Embryonic facial prominence (tissue), 1 donor: ENCODE data around the gene SMG6.
"Not testable (repeated sequence)": the region's sequence is repeated elsewhere in the genome, so short reads cannot be mapped to it uniquely, and the experiment has no call there.

Experiments used
- DNase-seq: peaks from one replicate; pipeline ENCODE4 v3.0.0-alpha.2; 2016; ENCODE audit errors: extremely low spot score

SMG6 gene

DNA sequence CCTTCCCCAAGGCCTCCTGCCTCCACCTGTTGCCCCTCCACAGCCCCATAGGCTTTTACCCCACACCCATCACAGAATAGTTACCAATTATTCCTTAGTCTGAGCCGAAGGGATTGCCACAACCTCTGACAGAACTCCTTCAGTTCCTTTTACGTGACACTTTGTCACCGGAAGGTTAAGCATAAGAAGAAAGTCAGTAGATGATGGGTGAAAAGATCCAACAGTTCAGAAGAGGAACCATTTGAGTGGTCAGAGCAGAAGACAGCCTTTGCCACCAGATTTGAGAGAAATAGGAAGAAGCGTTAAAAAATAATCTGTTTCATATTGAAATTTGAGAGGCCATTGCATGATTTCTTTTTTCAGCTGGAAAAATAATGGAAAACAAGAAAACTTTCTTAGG lies 1.3 kb upstream of the SMG6 start:
- DNase-seq: no peak

DNA sequence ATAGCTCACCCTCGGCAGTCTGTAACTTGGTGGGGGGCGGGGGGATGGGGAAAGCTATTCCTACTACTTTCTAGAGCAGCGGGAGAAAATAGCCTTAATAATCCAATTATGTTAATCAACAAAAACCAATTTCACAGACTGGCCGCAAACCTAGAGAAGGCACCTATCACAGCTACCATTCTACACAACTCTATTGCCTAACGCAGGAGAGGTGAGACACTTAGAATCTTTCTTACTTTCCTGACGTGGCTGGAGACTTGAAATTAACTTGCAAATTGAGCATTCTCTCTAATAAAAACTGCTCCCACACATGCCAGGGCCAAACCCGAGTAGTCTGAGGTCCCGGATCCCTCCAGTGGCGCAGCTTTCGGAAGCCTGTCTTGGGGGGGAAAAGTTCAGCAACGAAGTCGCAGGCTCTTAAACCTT lies 794 bp downstream of the SMG6 start:
- no peak for DNase-seq

DNA sequence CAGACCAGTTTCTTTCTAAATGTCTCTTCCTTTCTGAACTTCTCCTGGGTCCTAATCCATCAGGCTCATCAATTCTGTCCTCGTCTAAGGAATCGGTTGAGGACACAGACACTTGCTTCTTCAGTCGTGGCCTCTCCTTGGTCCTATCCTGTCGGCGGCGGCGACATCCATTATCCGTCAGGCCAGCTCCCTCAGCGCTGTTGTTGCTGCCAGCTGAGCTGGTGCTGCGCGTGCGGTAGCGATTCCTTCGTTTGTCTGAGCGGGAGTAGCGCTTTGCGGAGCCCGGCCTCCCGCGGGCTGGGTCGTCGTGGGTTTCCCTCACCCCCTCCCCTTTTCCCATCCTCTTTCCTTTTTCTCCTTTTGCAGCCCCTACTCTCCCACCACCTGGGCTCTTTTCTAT lies 3.8 kb downstream of the SMG6 start:
- no peak for DNase-seq

DNA sequence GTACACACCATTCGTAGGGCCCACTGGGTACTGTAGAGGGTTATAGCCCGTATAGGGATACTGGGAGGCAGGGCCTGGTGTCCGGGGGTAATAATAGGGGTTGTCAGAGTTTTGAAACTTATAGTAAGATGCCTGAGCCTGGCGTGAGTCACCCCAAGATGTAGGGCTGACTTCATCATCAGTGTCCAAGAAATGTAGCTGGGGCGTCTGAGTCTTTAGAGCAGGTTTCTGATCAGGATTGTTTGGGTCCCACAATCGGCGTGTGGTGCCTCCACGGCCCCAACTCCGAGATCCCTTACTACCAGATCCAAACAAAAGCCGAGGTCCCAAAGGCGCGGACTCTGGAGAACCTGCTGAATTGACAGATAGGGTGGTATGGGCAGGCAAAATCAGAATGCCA lies 4.4 kb downstream of the SMG6 start:
- no peak for DNase-seq

DNA sequence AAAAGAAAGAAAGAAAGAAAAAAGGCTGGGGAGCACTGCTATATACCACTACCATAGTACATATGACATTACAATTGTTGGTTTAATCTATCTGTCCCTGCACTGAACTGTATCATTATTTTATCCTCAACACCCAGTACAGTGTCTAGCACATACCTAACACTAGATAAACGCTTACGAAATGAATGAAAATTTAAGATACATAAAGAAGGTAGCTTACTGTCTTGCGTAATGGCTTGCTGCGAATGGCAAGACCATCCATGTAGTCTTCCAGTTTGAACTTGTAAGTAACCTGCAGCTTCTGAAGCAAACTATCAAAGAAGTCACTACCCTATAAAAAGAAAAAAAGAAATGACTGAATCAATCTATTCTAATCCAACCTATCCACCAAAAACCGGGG lies 6.6 kb downstream of the SMG6 start:
- no peak for DNase-seq

DNA sequence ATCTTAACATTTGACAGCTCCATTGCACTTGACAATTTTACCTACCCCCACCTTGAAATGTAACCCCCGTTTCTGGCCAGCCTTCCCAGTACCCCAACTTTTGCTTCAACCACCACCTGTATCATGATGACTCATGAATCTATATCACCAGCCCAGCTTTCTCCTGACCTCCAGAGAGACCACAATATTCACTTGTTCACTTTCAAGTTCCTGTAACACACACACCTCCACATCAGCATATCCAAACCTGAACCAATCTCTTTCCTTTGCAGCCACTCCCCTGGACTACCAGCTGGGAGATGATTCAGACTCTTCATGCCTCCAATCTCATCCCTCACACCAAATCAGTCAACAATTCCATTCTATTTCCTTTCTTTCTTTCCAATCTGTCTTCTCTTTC lies 8.0 kb downstream of the SMG6 start:
- no peak for DNase-seq

DNA sequence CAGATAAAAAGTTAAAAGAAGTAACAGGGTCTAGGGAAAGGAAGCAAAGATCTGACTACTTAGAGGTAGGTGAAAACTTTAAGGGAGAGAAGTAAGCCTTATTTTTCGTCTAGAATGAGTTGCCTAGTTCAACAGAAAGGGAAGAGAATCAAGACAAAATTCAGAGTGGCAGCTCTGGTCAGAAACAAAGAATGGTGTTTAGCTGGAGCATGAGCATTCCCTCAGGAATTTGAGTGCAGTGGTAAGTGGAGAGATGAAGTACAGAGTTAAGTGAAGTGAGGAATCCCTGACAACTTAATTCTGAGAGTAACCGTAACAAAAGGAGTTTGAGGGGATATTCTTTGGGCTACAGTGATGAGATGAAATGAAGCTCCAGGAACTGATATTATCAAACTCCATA lies 11.5 kb downstream of the SMG6 start:
- DNase-seq: no peak

DNA sequence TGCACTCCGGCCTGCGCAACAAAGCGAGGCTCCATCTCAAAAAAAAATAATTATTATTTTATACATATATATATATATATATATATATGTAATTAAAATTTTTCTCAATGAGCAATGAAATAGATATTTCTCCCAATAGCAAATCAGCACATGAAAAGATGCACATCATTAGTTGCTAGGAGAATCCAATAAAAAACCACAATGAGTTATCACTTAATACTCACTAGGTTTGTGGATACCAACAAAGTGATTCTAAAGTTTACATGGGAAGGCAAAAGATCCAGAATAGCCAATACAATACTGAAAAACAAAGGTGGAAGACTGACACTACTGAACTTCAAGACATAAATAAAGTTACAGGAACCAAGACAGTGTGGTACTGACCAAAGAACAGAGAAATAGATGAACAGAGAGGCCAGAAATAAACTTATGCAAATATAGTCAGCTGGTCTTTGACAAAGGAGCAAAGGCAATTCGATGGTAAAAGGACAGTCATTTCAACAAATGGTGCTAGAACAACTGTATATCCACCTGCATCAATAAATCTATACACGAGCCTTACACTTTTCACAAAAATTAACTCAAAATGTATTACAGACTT lies 13.6 kb downstream of the SMG6 start:
- DNase-seq: no peak

DNA sequence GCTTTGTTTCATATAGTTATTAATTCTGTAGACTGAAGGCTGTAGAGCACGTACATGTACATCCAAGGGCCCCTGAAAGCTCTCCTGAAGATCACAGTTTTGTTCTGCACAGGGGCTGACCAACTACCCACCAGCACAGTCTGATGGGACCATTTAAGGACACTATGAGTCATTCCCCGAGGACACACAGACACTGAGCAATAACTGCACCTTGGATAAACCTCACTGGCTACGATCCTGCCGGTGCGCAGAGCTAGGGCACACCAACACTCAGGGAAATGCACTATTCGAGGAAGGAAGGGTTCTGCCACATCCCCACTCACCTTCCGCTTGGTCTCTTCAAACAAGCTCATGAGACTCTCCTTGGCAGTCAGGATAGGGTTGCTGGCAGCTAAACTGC lies 20.3 kb downstream of the SMG6 start:
- no peak for DNase-seq

DNA sequence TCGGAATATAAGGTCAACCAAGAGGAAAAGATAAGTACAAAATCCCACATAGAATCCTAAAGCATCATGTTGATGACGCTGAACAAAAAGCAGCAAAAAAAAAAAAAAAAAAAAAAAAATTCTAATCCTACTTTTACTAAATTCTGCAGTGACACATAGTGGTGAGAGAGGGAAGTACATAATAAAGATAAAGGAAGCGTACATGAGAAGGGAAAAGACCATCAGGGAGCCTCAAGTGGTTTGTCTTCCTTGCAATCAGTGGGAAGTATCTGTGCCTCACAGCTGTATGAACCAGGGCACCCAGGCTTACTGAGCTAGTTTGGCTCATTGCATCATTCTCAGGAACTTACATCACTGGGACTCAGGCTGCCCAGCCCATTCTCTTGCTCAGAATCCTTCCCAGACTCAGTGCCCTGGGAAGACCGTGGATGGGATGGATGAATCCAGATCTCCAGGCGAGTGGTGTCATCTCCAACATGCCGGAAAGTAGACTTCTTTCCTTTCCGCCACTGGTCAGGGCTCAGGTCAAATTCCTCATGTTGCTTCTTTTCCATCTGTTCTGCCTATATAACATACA lies 21.2 kb downstream of the SMG6 start:
- peak; percentile 52 for DNase-seq

DNA sequence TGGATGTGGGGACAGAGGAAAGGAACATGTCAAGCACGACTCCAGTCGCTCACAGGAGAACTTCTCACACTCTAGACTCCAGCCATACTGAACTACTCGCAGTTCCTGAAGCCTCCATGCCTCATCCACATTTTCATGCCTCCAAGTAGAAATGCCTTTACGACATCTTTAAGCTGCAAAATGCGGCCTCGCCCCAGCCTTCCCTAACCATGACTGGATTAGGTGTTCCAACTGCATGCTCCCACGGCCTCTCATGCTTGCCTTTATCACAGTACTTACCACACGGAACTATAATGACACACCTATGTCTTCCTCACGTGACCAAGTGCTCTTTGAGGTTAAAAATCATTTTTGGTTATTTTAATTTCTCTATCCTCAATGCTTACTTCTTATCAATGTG lies 23.9 kb downstream of the SMG6 start:
- DNase-seq: no peak

DNA sequence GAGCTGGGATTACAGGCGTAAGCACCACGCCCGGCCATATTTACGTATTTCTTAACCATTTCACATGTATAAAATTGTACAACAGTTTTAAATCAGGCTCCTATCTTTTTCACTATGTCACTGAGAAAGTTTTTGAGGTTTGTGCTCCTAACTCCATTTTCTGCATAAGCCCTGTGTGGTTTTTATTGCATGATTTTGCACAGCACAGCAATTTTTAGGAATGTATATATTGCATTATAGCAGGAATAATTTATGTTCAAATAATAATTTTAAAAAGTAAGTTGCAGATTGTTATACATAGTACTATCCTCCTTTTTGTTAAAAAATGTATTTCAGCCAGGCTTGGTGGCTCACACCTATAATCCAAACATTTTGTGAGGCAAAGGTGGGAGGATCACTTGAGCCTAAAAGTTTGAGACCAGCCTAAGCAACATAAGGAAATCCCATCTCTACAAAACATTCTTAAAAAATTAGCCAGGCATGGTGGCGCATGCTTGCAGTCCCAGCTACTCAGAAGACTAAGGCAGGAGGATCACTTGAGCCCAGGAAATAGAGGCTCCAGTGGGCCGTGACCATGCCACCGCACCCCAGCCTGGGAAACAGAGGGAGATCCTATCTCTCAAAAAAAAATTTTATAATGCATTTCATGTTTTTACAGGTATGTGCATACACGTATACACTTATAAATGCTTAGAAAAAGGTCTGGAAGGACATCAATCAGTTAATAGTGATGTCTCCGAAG lies 26.0 kb downstream of the SMG6 start:
- no peak for DNase-seq

DNA sequence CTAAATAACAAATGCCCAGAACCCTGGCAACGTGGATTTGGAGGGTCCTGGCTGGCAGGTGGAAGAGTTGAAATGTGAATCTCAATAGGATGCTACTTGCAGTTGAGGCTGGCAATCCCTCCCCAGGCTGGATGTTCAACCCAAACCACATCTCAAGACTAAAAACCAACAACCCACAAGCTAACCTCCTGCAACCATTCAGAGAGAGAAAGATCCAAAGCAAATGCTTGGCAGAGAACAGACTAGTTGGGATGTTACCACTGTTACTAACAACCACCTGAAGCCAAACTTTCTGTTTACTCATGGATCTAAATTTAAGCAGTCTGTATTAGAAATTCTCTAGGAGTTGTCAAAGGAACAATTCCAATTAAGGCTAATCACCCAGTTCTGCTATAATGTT lies 27.9 kb downstream of the SMG6 start:
- no peak for DNase-seq

DNA sequence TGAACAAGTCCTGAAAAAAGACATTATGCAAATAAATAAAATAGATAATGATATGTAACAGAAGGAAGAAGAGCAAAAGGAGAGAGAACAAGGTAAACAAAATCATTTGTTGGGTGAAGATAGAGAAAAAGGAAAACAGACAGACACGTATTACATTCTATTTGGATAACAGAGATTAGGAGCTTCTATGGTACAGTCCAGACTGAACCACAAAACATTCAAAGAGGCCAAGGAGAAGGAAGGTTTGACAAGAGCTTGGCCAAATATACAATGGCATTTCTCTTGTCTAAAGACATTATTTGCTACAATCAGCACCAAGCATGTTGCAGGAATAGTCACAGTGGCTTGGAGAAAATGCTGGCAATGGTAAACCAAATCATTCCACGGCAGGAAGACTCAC lies 29.2 kb downstream of the SMG6 start:
- DNase-seq: no peak

DNA sequence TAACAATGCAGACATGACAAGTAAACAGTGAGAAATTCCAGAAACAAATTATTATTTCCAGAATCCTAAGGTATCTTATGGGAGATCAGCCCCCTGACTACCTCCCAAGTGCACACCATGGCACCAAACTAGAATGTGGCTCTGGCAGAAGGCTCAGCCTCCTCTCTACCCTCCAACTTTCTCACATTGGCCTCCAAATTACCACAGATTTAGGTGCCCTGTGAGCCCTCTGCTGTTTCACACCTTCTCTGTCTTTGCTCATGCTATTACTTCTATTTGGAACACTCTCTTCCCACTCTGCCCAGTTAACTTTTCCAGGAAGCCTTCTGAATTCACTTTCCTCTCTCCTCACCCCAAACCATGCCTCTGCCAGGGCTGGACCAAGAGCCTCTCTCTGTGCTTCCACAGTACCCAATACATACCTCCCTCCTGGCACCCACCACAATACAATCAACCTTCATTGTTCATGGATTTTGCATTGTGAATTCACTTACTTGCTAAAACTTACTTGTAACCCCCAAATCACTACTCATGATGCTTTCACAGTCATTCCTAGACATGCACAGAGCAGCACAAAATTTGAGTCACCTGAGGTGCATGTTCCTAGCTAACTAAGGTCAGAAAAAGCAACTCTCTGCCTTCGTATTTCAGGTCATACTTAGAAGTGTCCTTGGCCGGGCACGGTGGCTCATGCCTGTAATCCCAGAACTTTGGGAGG lies 31.4 kb downstream of the SMG6 start:
- no peak for DNase-seq

DNA sequence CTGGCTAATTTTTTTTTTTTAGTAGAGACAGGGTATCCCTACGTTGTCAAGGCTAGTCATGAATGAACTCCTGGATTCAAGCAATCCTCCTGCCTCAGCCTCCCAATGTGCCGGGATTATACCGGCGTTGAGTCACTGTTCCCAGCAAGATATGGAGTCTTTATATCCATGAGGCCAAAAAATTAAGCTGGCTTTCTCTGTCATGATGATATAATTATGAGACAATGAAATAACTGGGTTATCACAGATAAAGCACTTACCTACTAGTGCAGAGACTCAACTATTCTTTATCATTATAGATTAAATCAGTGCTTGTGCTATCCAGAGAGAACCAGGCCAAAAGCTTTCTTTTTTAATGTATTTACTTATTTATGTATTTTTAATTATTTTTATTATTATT lies 36.2 kb downstream of the SMG6 start:
- no peak for DNase-seq

DNA sequence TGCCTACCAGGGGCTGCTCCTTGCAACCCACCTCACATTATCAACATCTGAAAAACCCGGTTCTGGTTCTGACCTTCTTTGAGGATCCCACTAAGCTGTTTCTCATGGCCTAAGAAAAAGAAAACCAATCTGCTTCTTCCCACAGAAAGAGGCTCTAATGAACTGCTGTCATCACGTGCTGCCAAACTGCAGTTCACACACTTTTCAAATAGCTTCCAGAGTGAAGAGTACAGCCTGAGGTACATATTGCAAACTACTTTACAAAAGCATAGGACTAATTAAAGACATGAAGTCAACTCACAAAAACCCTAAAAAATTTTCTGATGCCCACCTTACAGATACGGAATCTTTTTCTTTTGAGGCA lies 36.7 kb downstream of the SMG6 start:
- DNase-seq: no peak

DNA sequence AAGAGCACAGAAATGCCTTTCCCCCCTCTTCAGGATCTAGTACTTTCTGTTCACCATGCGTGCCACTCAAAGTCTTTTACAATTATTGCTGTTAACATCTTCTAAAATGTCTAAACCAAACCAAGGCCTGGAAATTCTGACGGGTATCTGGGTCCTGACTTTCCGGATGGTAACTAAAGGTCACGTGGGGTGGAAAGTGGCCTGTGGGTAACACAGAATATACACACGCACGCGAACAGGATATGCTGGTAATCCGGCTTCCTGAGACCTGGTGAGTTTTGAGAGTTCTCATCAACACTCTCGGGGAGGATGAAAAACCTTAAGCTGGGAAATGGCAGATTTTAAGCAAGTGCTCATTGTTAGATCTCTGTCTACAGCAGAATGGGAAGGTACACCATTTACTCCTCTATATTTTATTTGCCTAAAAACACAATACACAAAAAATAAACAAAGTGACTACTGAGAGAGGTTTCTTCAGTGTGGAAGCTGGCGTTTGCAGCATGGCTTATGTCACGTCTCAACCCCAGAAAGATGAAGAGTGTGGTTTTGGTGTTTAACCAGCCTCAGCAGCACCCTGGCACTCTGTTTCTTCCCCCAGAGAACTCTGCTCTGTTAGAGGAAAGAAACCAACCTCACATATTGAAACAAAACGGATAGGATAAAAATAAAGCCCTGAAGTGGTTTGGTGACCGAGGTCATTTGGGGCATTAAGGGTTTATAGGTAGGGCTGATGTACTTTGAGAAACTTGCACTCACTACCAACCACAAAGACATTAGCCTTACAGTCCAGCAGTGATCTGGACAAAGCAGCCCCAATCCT lies 37.3 kb downstream of the SMG6 start:
- no peak for DNase-seq

DNA sequence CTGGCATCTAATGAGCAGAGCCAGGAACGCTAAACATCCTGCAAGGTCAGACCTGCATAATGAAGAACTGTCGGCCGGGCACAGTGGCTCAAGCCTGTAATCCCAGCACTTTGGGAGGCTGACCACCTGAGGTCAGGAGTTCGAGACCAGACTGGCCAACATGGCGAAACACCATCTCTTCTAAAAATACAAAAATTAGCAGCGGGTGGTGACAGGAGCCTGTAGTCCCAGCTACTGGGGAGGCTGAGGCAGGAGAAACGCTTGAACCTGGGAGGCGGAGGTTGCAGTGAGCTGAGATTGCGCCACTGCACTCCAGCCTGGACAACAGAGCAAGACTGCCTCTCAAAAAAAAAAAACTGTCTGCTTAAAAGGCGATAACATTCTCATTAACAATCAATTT lies 38.4 kb downstream of the SMG6 start:
- DNase-seq: not testable (repeated sequence)

DNA sequence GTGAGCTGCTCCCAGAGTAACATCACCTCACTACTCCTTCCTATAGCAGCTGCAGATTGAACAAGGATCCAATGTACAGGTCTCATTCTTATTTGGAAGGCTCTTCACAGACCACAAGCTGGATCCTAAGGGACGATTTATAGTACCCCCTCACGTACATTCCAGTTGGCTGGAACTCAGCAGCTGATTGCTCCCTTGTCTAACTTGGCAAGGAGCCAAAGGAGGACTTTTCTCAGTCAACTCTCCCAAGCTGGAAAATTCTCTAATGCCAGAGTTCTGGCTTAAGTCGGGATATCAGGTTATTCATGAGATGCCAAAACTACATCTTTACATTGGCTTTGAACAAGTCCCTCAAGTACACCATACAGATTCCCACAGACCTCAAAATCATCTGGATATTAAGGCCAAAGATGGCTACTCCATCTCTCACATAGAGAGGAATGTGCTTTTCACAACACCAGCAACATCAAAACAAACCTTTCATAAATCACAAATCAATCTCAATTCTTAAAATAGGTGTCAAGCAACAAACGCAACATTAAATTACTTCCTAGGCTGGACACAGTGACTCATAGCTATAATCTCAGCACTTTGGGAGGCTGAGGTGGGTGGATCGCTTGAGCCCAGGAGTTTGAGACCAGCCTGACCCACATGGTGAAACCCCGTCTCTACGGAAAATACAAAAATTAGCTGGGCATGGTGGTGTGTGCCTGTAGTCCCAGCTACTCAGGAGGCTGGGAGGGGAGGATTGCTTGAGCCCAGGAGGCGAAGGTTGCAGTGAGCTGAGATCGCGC lies 39.3 kb downstream of the SMG6 start:
- DNase-seq: peak; percentile 30
